Loucy (cell line): ENCODE data around the gene KCNK13.

ENCODE experiments used
- EZH2phosphoT487 ChIP-seq: fragments of 200-600 bp; IDR thresholded peaks from 2 replicates; pipeline ENCODE4 v1.6.1; 2018; ENCODE audit warnings: antibody characterized with exemption, mild to moderate bottlenecking, moderate library complexity, borderline replicate concordance
- TF ChIP-seq, protein P1 (sequence below): fragments of 200-600 bp; sonication (generic); conservative IDR thresholded peaks from 2 replicates; pipeline ENCODE4 v1.5.1; 2014; ENCODE audit warnings: mild to moderate bottlenecking, antibody characterized with exemption, low read length

GRCh38 chr14:90175631-90176030 is 113.8 kb downstream of the KCNK13 start:
- TF ChIP-seq, protein P1, sequence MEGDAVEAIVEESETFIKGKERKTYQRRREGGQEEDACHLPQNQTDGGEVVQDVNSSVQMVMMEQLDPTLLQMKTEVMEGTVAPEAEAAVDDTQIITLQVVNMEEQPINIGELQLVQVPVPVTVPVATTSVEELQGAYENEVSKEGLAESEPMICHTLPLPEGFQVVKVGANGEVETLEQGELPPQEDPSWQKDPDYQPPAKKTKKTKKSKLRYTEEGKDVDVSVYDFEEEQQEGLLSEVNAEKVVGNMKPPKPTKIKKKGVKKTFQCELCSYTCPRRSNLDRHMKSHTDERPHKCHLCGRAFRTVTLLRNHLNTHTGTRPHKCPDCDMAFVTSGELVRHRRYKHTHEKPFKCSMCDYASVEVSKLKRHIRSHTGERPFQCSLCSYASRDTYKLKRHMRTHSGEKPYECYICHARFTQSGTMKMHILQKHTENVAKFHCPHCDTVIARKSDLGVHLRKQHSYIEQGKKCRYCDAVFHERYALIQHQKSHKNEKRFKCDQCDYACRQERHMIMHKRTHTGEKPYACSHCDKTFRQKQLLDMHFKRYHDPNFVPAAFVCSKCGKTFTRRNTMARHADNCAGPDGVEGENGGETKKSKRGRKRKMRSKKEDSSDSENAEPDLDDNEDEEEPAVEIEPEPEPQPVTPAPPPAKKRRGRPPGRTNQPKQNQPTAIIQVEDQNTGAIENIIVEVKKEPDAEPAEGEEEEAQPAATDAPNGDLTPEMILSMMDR, result no peak
- TF ChIP-seq EZH2phosphoT487, result no peak
